GF-D8 (cell line): ENCODE measurements around the gene GAB1.

Source experiments
- DNase-seq: peaks from one replicate; lab custom pipeline; 2025; lab: John Stamatoyannopoulos, UW

The GAB1 gene

GRCh38 chr4:143389579-143390195 is 53.0 kb downstream of the GAB1 start:
- no peak for DNase-seq

- DNase-seq: no peak
Measured at GRCh38 chr4:143390764-143391163, 54.1 kb downstream of the GAB1 start.

GRCh38 chr4:143391261-143391660 is 54.6 kb downstream of the GAB1 start:
- no peak for DNase-seq

DNA sequence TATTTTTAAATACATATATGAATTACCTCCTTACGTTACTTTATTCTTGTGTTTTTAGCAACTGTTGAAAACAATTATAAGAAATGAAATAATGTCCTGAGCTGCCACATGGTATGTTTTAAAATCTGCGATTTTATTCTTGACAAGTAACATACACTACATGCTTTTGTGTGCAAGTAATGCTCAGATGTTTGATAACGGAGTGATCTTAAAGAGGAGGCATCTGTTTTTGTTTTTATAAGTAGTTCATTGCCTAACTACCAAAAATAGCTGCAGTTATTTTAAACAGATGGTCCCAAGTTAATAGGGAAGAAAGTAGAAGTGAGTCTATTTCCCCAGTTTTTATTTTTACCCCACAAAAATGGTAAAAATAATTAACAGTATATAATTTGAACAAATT is 55.2 kb downstream of the GAB1 start:
- DNase-seq: no peak

- no peak for DNase-seq
Measured at GRCh38 chr4:143393195-143393594, 56.5 kb downstream of the GAB1 start.

GRCh38 chr4:143394739-143395453 is 58.2 kb downstream of the GAB1 start:
- DNase-seq: no peak

- DNase-seq: no peak
Measured at GRCh38 chr4:143396695-143397094, 60.0 kb downstream of the GAB1 start.

GRCh38 chr4:143397335-143397734 is 60.7 kb downstream of the GAB1 start:
- DNase-seq: no peak

GRCh38 chr4:143397887-143398286 is 61.2 kb downstream of the GAB1 start:
- no peak for DNase-seq

DNA sequence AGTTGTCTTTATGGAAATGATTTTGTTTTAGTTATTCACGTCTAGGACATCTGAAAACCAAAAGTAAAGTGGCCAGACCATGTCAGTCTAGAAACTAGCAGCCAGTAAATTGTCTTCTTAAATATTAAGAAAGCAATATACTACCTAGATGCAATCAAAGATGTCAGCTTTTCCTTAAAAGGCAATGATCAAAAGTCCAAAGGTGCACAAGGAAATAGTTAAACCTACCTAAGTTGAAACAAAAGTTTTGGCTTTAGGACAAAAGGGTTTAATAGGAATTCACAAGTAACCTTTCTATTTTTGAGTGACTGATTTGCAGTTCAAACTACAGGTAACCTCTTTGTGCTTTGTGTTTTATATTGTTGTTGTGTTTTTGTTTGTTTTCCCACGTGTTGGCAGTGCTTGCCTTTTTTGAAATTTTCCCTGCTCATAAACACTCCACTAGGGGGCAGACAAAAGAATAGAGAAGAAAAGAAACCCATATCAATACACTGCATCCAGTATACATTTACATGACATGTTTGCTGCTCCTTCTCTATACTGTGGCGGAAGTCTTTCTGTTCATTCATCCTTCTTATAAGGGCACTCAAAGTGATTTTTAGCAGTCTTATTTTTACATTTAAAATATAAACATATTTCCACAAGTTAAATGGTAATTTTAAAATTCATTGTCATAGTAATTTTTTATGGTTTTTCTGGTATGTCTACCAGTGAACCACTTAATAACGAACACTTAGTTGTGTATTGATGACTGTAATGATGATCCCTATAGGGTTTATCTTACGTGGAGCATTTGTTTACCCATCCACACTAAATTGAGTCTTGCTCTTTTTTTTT is 62.7 kb downstream of the GAB1 start:
- DNase-seq: no peak

DNA sequence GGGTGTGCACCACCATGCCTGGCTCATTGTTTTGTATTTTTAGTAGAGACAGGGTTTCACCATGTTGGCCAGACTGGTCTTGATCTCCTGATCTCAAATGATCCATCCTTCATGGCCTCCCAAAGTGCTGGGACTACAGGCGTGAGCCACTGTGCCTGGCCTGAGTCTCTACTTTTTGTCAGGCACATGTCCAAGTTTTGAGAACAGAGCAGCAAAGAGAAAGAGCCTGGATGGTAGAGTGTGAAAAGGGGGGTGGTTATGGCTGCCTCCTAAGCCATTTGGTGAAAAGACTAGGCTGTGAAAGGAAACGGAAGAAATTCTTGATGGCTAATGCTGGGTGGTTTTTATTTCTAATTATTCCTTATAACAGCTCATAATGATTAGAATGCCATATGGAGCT is 63.4 kb downstream of the GAB1 start:
- no peak for DNase-seq

DNA sequence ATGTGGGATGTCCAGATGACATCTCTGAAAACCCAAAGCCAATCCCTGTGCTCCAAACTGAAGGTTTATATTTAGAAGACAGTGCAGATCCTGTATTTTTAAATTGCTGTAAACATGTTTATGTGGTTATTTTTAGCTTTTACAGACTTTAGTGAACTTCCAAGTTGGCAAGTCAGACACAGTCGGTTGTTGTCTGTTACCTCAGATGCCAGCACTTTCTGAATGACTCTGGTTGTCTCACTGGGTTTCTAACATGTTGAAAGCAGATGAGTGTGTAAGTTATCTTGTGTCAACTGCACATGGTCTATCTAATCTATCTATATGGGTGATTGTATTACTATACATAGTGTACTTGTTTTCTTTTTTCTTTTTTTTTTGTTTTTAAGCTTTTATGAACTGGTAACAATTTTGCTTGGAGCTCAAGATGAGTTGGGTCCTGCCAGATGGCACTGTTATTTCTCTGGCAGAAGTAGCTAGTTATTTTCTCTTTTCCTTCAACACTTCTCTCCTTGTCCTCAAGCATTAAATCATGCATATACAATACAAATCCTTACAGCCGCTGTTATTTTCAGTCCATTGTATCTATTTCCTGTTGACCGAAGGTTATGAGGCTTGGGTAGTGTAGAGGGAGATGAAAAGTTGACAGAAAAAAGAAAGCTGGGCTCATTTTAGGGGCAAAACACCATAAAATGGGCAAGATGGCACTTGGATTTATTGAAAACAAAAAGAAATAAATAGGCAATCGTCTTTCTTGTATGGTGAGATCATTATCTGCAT is 66.3 kb downstream of the GAB1 start:
- no peak for DNase-seq

DNA sequence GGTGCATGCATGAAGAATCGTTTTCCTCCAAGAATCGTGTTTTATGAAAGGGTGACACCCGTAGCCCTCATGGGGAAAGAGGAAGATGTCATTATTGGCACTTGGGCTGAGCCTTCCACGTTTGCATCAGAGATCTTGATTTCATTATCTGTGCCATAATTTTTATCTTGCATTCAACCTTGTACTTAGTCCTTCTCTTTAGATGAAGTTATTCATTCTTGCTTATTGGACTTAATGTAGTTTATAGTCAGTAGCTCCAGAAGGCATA is 66.8 kb downstream of the GAB1 start:
- no peak for DNase-seq

GRCh38 chr4:143404555-143404954 is 67.9 kb downstream of the GAB1 start:
- DNase-seq: no peak

GRCh38 chr4:143405075-143405730 is 68.5 kb downstream of the GAB1 start:
- no peak for DNase-seq

- no peak for DNase-seq
Measured at GRCh38 chr4:143406523-143406922, 69.8 kb downstream of the GAB1 start.

- DNase-seq: no peak
Measured at GRCh38 chr4:143407474-143407873, 70.8 kb downstream of the GAB1 start.

- DNase-seq: no peak
Measured at GRCh38 chr4:143407888-143408287, 71.2 kb downstream of the GAB1 start.

DNA sequence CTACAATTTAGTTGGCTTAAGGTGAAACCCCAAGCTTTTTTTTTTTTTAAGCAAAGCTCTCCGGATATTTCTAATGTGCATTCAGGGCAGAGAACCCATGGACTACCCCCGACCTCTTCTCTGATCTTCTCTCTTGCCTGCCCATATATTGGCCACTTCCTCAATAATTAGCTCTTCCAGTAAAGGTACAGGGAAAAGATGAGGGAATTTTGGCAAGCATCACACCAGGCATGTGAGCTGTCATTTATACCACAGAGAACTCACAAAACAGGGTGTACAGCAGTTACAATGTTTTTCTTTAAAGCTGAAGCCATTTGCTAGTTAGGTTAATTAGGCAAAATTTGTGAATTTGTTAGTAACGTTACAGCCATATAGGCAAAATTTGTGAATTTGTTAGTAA is 73.3 kb downstream of the GAB1 start:
- DNase-seq: no peak

GRCh38 chr4:143411527-143412419 is 75.1 kb downstream of the GAB1 start:
- DNase-seq: no peak

- DNase-seq: no peak
Measured at GRCh38 chr4:143412420-143412758, 75.7 kb downstream of the GAB1 start.
